Activated naive CD8-positive, alpha-beta T cell treated with anti-CD3 and anti-CD28 coated beads, Interleukin-2, amount 50 U/mL, for 24 hours (primary cell): ENCODE results near the gene ABR.

Experiments used
- ATAC-seq: fragments of 150-1000 bp; cut with Tn5 transposase; one replicate; pipeline ENCODE4 v1.10.0; 2021
- DNase-seq: peaks from one replicate; pipeline ENCODE4 v3.0.0; 2021
- H3K27ac Mint-ChIP-seq: one replicate; pipeline ENCODE4 v1.8.0; 2021; ENCODE audit warnings: mild to moderate bottlenecking, mixed read lengths
- H3K27me3 Mint-ChIP-seq: one replicate; pipeline ENCODE4 v1.8.0; 2021; ENCODE audit warnings: mixed read lengths
- H3K36me3 Mint-ChIP-seq: one replicate; pipeline ENCODE4 v1.8.0; 2021; ENCODE audit warnings: low read depth, mixed read lengths
- H3K4me1 Mint-ChIP-seq: one replicate; pipeline ENCODE4 v1.8.0; 2021; ENCODE audit warnings: mixed read lengths
- H3K4me3 Mint-ChIP-seq: one replicate; pipeline ENCODE4 v1.8.0; 2021; ENCODE audit warnings: mild to moderate bottlenecking, moderate library complexity, mixed read lengths
- H3K9me3 Mint-ChIP-seq: one replicate; pipeline ENCODE4 v1.8.0; 2021; ENCODE audit warnings: mixed read lengths

Gene ABR

DNA sequence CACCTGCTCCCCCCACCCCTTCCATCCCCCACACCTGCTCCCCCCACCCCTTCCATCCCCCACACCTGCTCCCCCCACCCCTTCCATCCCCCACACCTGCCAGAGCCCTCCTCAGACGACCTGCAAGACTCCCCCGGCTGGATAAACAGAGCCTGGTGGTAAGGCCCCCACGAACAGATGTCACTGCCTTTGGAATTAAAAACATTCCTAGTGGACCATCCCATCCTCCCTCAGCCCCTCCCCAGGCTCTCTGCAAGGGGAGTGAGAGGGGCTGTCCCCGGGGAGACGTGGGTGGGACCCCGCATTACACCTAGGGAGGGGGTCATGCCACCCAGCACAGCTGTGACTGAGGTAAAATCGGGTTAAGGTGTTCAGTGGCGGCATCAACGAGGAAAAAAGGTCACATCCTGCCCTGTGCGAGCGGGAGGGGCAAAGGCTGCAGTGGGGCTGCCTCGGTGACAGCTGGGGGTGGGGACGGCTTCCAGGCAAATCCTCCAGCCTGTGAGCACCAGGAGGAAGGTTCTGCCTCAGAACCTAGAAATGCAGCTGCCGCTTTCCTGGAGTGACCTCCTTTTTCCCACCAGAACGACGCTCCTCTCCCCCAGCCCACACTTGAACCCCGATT lies 144.1 kb downstream of the ABR start:
- ATAC-seq (no peak), DNase-seq (no peak)
- H3K27me3 Mint-ChIP-seq = no peaks in the 10 kb centered on the region
- no peaks in the 10 kb centered on the region for H3K4me1 Mint-ChIP-seq
- H3K36me3 Mint-ChIP-seq = no peaks in the 10 kb centered on the region
- H3K27ac Mint-ChIP-seq = no peak overlapping the region
- no peaks in the 10 kb centered on the region for H3K9me3 Mint-ChIP-seq
- H3K4me3 Mint-ChIP-seq = no peak overlapping the region

DNA sequence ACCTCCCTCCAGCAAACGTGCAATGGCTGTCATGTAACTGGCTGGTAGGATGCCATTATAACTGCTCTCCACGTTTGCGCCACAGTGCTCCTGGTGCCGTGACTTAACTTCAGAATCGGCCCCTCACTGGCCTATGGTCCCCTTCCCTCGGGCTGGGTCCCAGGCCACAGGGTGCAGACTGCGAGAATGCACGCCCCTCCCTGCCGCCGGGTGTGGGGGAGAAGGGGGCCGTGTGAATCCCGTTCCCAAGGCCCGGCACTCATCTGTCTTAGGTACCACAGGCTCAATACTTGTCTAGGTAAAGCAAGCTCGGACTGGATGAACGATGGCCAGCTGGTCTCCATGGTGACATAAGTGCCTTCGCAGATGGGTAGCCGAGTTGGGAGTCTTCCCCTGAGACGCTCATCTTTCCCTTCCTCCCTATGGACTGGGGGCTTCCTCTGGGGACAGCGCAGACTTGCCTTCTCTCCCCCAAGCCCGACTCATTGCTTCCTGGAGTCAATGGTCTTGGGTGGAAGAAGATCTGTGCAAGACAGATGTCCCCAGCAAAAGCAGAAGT lies 145.1 kb downstream of the ABR start:
- Mint-ChIP-seq H3K9me3 (no peaks in the 10 kb centered on the region), H3K4me3 (no peak overlapping the region), H3K27me3 (no peaks in the 10 kb centered on the region), H3K4me1 (no peaks in the 10 kb centered on the region), H3K27ac (no peak overlapping the region), H3K36me3 (no peaks in the 10 kb centered on the region)
- DNase-seq (no peak), ATAC-seq (no peak)

DNA sequence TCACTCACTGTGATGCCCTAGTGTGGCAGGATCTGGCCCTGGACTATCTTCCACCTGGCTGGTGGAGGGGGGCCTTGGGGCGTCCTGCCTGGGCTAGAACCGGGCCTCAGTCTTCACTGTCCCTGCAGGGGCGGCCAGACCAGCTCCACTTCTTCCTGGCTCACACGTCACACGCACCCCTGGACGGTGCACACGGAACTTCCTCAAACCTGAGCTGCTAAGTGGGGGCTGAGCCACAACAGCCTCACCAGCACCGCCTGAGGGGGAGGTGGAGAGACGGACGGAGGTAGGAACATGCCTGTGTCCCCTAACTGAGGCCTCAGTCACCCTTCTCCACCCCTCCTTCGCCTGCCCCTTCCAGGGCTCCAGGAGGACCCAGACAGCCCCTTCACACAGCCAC lies 146.3 kb downstream of the ABR start:
- H3K9me3 Mint-ChIP-seq = no peaks in the 10 kb centered on the region
- H3K4me1 Mint-ChIP-seq = no peaks in the 10 kb centered on the region
- H3K27me3 Mint-ChIP-seq = no peaks in the 10 kb centered on the region
- no peak for DNase-seq
- no peak overlapping the region for H3K4me3 Mint-ChIP-seq
- H3K36me3 Mint-ChIP-seq = no peaks in the 10 kb centered on the region
- H3K27ac Mint-ChIP-seq = no peak overlapping the region
- ATAC-seq = no peak

DNA sequence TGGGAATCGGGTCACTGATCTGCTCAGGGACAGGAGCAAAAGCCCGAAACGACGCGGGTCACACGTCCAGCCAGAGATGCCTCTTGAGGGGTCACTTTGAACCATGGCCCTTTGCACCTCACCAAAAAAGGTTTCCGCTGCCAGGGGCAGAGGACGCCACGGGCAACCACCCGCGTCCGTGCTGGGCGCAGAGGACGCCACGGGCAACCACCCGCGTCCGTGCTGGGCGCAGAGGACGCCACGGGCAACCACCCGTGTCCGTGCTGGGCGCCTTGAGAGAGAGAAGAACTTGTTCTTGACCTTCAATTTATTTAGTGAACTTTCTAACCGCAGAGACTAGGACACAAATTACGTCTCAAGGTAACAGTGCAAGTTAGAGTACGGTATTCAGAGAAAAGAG lies 147.4 kb downstream of the ABR start:
- no peaks in the 10 kb centered on the region for H3K27me3 Mint-ChIP-seq
- no peak overlapping the region for H3K27ac Mint-ChIP-seq
- no peak for ATAC-seq
- no peak overlapping the region for H3K4me3 Mint-ChIP-seq
- no peaks in the 10 kb centered on the region for H3K36me3 Mint-ChIP-seq
- DNase-seq = no peak
- H3K4me1 Mint-ChIP-seq = no peaks in the 10 kb centered on the region
- H3K9me3 Mint-ChIP-seq = no peaks in the 10 kb centered on the region

DNA sequence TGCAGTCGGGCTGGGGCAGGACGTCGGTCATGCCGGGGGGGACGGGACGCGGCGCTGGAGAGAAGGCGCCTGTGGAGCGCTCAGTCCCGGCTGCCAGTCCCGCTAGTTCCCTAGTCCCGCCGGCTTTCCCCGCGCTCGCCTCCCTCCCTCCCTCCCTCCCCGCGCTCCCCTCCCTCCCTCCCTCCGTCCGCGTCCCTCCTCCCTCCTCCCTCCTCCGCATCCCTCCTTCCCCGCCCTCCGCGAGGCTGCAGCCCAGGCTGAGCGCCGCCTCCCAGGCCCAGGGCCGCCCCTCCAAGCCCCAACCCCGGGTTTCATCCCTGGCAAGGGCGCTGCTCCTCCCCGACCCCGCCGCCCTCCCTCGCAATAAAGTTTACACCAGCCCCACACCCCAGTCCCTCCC lies 148.1 kb downstream of the ABR start:
- Mint-ChIP-seq H3K9me3 (no peaks in the 10 kb centered on the region), H3K4me1 (no peaks in the 10 kb centered on the region), H3K4me3 (no peak overlapping the region), H3K27ac (no peak overlapping the region), H3K27me3 (no peaks in the 10 kb centered on the region), H3K36me3 (no peaks in the 10 kb centered on the region)
- DNase-seq (no peak), ATAC-seq (no peak)

DNA sequence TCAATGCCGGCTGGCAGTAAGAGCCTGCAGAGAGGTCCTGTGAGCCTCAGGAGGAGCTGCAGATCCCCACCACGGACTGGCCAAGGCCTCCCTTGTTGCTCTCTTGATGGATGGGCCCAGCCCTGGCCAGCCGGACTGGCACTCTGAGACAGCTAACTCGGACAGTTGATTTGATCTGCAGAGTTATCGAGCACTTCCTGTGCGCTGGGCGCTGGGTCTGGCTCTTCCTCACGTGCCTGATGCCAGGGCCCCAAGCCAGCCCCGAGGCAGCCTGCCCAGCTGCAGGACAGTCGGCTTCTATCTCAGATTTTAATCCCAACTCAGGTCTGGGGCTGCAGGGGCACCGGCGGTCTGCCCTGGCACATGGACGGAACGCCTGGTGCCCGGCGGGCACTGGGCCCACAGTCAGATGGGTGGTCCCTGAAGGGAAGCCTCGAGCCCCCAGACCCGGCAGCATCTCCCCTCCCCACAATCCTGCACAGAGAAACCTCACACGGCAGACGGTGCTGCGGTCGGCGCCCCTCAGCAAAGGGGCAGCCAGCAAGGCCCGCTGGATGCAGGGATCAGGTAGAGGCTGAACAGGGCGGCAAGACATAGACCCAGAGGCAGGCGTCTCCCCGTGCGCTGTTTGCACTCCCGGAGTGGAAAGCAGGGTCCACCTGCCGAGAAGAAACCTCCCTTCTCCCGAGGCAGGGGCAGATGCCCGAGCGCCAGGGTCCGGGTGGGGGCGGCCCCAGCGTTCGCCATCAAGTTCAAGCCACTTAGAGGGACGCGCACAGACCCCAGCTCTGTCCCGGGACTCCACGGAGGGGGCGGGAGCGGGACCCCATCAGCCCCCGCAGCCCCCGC lies 148.9 kb downstream of the ABR start:
- Mint-ChIP-seq H3K27ac (no peak overlapping the region), H3K4me1 (no peaks in the 10 kb centered on the region), H3K9me3 (no peaks in the 10 kb centered on the region), H3K4me3 (no peak overlapping the region), H3K36me3 (no peaks in the 10 kb centered on the region), H3K27me3 (no peaks in the 10 kb centered on the region)
- ATAC-seq (no peak), DNase-seq (no peak)

DNA sequence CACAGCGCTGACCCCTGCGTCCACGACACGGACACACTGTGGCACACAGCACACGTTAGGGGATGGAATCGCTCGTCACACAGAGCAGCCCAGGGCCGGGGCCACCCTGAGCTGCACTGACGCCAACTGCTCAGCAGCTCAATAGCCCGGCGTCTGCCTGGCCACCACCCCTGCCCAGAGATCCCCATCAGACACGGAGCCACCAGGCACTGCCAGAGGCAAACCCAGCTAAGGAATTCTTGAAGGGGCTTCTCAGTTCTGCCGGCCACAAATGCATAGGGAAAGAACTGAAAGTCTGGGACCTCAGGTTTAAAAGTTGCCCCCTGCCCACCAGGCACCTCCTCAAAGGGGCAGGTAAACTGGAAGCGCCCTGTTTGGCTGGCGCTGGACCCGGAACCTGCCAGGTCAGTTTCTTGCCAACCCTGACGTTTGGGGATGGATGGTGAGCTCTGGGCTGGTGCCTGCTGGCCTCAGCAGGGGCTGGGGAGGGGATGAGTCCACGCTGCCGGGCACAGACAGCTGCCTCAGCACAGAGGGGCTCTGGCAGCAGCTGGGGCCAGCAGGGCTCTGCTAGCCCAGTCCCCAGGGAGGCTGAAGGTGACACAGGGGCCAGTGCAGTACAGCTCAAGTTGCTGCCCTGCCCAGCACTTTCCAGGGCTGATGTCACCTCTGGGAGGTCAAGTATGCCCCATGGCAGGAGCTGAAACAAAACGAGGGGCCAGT lies 149.7 kb downstream of the ABR start:
- no peak for ATAC-seq
- no peak for DNase-seq
- Mint-ChIP-seq H3K36me3 (no peaks in the 10 kb centered on the region), H3K9me3 (no peaks in the 10 kb centered on the region), H3K4me1 (no peaks in the 10 kb centered on the region), H3K27ac (no peak overlapping the region), H3K27me3 (no peaks in the 10 kb centered on the region), H3K4me3 (no peak overlapping the region)

DNA sequence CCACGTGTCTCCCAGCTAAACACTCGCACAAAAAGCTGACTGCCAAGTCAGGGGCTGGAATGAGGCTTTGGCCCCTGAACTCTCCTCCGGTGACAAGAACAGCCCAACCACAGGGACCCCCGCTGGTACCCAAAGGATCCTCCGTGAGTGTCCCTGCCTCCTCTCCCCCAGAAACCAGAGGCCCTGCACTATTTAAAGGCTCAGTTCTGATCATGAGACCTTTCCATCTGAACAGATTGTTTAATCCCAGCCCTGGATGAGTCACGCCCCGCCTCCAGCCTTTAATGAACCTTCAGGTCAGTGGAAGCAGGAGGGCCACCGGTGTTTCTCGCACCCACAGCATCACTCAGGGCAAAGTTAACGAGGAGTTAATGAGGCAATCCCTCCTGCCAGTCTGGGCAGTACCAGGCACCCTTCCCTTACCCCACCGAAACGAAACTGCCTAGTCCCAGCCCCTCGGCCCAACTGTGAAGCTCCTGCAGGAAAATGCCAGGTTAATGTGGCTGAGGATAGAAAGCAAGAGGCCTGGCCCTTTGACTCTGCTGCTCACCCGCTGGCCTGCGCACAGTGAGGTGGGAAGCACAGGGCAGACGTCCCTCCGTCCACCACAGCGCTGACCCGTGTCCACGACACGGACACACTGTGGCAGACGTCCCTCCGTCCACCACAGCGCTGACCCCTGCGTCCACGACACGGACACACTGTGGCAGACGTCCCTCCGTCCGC lies 150.4 kb downstream of the ABR start:
- Mint-ChIP-seq H3K9me3 (no peaks in the 10 kb centered on the region), H3K27me3 (no peaks in the 10 kb centered on the region), H3K4me3 (no peak overlapping the region), H3K4me1 (no peaks in the 10 kb centered on the region), H3K36me3 (no peaks in the 10 kb centered on the region), H3K27ac (no peak overlapping the region)
- DNase-seq = no peak
- no peak for ATAC-seq

DNA sequence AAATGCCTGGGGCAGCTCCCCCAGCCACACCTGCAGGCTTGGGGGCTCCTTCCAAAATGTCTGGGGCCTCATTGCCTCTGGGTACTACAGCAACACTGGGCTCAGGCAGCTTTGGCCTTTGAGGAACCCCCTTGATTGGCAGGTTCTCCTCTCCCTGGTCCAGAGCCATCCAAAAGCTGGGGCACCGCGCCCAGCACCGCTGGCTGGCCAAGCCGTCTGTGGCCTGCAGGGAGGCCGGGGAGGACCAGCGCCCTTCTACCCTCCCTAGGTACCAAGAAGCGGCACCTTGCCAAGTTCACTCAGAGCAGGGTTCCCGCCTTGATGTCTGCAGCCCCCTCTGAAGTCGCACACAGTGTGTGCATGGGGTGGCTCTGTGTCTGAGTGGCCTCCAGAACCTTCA lies 152.7 kb downstream of the ABR start:
- H3K27ac Mint-ChIP-seq = no peak overlapping the region
- no peaks in the 10 kb centered on the region for H3K4me1 Mint-ChIP-seq
- H3K36me3 Mint-ChIP-seq = no peaks in the 10 kb centered on the region
- DNase-seq (no peak), ATAC-seq (no peak)
- no peak overlapping the region for H3K4me3 Mint-ChIP-seq
- no peaks in the 10 kb centered on the region for H3K9me3 Mint-ChIP-seq
- no peaks in the 10 kb centered on the region for H3K27me3 Mint-ChIP-seq

DNA sequence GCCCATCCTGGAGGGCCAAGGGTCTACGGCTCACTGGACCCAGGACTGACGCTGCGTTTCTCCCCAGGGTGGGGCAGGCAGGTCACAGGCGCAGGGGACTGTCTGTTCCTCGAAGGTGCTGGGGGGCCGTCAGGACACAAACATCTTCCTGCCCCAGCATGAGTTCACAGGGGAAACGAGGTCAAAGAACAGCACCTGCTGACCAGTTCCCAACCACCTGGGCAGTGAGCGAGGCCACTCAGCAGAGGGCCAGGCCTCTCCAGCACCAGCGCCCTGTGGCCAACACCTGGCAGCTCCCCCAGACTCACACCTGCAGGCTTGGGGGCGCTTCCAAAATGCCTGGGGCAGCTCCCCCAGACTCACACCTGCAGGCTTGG lies 153.2 kb downstream of the ABR start:
- no peak overlapping the region for H3K4me3 Mint-ChIP-seq
- no peaks in the 10 kb centered on the region for H3K27me3 Mint-ChIP-seq
- DNase-seq = no peak
- H3K9me3 Mint-ChIP-seq = no peaks in the 10 kb centered on the region
- no peaks in the 10 kb centered on the region for H3K36me3 Mint-ChIP-seq
- ATAC-seq = no peak
- no peaks in the 10 kb centered on the region for H3K4me1 Mint-ChIP-seq
- H3K27ac Mint-ChIP-seq = no peak overlapping the region

DNA sequence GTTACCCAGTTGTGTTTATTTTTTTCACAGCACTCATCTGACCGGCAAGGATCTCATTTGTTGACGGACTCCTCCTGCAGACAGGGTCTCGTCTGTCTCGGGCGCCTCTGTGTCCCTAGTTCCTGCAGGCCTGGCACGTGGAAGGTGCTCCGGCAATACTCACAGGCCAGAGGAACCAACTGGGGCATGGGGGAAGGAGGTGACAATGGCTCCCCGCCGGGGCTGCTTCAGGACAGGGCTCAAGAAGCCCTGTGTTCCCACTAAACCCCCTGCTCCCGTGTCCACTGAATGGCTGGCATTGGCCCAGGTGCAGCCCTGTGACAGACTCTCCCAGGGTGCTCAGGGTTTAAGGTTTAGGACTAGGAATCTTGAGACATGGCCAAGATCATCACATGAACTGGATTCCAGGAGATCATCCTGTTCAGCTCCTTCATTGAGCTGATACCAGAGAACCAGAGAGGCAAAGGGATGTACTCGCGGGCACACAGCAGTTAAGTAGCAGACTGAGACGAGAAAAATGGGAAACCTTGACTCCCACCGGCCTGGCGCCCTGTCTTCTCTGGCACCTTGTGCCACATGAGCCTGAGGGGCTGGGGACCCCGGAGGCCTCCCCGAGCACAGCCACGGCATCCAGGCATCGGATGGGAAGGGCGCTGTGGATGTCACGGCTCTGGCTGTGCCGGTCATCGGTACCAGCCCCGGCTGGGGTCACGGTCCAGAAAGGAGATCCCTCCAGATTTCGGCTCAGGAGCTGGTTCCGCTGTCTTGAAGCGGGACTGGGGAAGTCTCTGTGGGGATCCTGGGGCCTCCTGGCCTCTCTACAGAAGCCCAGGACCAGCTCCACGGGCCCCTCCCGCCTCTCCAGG lies 153.8 kb downstream of the ABR start:
- no peak for DNase-seq
- Mint-ChIP-seq H3K4me1 (no peaks in the 10 kb centered on the region), H3K27me3 (no peaks in the 10 kb centered on the region), H3K4me3 (no peak overlapping the region), H3K27ac (no peak overlapping the region), H3K36me3 (no peaks in the 10 kb centered on the region), H3K9me3 (no peaks in the 10 kb centered on the region)
- no peak for ATAC-seq

DNA sequence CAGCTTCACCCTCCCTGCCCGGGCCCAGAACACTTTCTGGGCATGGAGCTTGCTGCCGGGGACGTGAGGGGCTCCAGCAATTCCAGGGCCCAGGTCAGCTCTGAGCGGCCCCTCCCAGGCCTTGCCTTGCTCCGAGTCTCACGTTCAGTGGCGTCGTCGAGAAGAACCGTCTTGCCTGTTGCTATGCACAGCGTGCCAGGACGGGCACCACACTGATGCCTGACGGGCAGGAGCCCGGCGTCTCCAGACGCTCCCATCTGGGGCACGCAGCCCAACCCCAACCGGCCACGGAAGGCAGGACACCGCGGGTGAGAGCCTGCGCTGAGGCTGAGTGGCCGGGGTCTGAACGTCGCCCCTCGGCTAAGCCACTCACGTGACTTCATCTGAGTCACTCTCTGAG lies 155.7 kb downstream of the ABR start:
- H3K4me3 Mint-ChIP-seq = no peak overlapping the region
- H3K27me3 Mint-ChIP-seq = no peaks in the 10 kb centered on the region
- ATAC-seq = no peak
- no peak for DNase-seq
- H3K36me3 Mint-ChIP-seq = no peaks in the 10 kb centered on the region
- no peaks in the 10 kb centered on the region for H3K4me1 Mint-ChIP-seq
- no peaks in the 10 kb centered on the region for H3K9me3 Mint-ChIP-seq
- no peak overlapping the region for H3K27ac Mint-ChIP-seq

DNA sequence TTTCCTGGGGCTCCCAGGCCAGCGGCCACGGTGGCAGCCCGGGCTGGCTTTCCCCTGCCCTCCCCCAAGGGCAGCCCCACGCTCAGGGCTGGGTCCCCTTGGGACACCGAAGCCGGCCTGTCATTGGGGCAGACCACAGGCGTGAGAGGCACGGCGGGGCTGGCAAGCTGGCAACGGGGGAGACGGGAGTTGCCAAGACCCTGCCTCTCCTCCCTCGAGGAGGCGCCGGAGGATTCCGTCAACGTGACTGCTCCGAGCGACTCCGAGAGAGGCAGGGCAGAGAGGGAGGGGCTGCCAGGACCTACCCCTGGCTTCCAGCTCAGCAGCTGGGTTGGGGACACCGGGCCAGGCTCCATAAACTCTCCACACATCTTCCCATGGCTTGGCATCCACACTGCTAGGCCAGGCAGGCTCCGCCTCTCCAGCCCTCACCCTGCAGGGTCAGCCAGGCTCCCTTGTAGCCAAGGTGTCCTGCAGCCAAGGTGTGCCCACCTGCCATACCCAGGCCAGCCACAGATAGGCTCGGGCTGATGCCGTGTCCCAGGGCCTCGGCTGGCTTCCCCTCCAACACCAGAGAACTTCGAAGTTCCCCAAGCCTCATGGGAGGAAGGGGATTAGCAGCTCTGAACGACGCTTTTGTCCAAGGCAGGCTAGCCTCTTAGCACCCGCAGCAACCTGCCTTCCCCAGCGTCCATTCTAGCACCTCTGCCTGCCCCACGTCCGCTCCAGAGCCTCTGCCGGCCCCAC lies 157.3 kb downstream of the ABR start:
- Mint-ChIP-seq H3K4me3 (no peak overlapping the region), H3K9me3 (no peaks in the 10 kb centered on the region), H3K27ac (no peak overlapping the region), H3K27me3 (no peaks in the 10 kb centered on the region), H3K36me3 (no peaks in the 10 kb centered on the region), H3K4me1 (no peaks in the 10 kb centered on the region)
- DNase-seq (no peak), ATAC-seq (no peak)
